ENCODE results near the gene SYNE1.
A peak's percentile ranks its signal among the peaks of the same experiment; 100 is the strongest.
"Not testable (repeated sequence)": the region's sequence is repeated elsewhere in the genome, so short reads cannot be mapped to it uniquely, and the experiment has no call there.

SYNE1 gene

GRCh38 chr6:152637296-152638047, at the start of gene SYNE1:
TSS of gene SYNE1 (minus strand) at chr6:152637362. CDS start at chr6:152628331, 9,031 bp downstream.
- TF ChIP-seq CTCF (conservative IDR thresholded peaks at IDR 0.05; ENCODE audit: low read depth, low read length): no peak
- DNase-seq (ENCODE audit: low read depth): no peak
- H3K4me3 ChIP-seq (ENCODE audit: low read length): peak within 1 kb of the TSS; percentile 49

GRCh38 chr6:152685819-152686218, 48.7 kb upstream of the SYNE1 start:
- no peak for DNase-seq (ENCODE audit: low read depth)
- H3K4me3 ChIP-seq (ENCODE audit: low read length): no peak overlapping the region
- TF ChIP-seq CTCF (conservative IDR thresholded peaks at IDR 0.05; ENCODE audit: low read depth, low read length): no peak

- not testable (repeated sequence) for DNase-seq (ENCODE audit: low read depth); H3K4me3 ChIP-seq (ENCODE audit: low read length)
These were observed 45.8 kb upstream of the SYNE1 start for GRCh38 chr6:152682935-152683334.

- no peak for TF ChIP-seq CTCF (conservative IDR thresholded peaks at IDR 0.05; ENCODE audit: low read depth, low read length)
- no peak for DNase-seq (ENCODE audit: low read depth)
- H3K4me3 ChIP-seq (ENCODE audit: low read length): no peak overlapping the region
These were observed 45.0 kb upstream of the SYNE1 start for GRCh38 chr6:152682141-152682540.

- no peak for TF ChIP-seq CTCF (conservative IDR thresholded peaks at IDR 0.05; ENCODE audit: low read depth, low read length)
- DNase-seq (ENCODE audit: low read depth): no peak
- no peak overlapping the region for H3K4me3 ChIP-seq (ENCODE audit: low read length)
These were observed 43.8 kb upstream of the SYNE1 start for GRCh38 chr6:152680879-152681517.

- no peak overlapping the region for H3K4me3 ChIP-seq (ENCODE audit: low read length)
- no peak for TF ChIP-seq CTCF (conservative IDR thresholded peaks at IDR 0.05; ENCODE audit: low read depth, low read length)
- no peak for DNase-seq (ENCODE audit: low read depth)
These were observed 43.0 kb upstream of the SYNE1 start for GRCh38 chr6:152680151-152680550.

GRCh38 chr6:152673236-152673635, 36.1 kb upstream of the SYNE1 start:
- no peak for TF ChIP-seq CTCF (conservative IDR thresholded peaks at IDR 0.05; ENCODE audit: low read depth, low read length)
- H3K4me3 ChIP-seq (ENCODE audit: low read length): no peak overlapping the region
- no peak for DNase-seq (ENCODE audit: low read depth)

Data from retinal pigment epithelial cell (primary cell).